ENCODE results near the gene PARK7. TPM values are rescaled to one million over a fixed set of nuclear protein-coding genes. Genes with fewer than 3 reads are reported as not detected.

PARK7 gene
- total RNA-seq, 4 donors from 2014 or later, result 93.9 to 156 (median 129) TPM

DNA sequence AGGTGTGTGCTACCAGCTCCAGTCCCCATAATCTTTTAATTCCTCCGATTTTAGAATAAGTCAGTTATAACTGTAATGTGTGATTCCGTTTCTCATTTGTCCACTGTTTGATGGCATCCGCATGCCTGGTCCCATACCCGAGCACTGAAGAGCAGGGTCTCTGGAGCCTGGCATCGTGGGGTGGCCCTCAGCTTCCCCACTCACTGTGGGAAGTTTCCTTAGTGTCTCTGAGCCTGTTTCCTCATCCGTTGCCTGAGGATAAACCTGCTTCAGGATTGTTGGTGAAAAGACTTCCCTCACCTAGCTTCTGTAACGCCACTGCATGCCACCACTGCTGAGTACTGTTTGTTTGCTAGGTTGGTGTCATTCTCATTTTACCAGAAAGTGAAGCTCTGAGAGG is 19.5 kb downstream of the PARK7 start:
- no peak for TF ChIP-seq POLR2A (IDR thresholded peaks at IDR 0.05)
- TF ChIP-seq, protein P1, sequence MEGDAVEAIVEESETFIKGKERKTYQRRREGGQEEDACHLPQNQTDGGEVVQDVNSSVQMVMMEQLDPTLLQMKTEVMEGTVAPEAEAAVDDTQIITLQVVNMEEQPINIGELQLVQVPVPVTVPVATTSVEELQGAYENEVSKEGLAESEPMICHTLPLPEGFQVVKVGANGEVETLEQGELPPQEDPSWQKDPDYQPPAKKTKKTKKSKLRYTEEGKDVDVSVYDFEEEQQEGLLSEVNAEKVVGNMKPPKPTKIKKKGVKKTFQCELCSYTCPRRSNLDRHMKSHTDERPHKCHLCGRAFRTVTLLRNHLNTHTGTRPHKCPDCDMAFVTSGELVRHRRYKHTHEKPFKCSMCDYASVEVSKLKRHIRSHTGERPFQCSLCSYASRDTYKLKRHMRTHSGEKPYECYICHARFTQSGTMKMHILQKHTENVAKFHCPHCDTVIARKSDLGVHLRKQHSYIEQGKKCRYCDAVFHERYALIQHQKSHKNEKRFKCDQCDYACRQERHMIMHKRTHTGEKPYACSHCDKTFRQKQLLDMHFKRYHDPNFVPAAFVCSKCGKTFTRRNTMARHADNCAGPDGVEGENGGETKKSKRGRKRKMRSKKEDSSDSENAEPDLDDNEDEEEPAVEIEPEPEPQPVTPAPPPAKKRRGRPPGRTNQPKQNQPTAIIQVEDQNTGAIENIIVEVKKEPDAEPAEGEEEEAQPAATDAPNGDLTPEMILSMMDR (IDR thresholded peaks at IDR 0.05), result no peak
- WGBS, 2 donors, result 76 to 78% methylated on average over 5 to 7 of the region's 7 CpGs
- peak overlapping the region in 3 of 4 donors; percentile 2 to 23 (median 10) for H3K27ac ChIP-seq

DNA sequence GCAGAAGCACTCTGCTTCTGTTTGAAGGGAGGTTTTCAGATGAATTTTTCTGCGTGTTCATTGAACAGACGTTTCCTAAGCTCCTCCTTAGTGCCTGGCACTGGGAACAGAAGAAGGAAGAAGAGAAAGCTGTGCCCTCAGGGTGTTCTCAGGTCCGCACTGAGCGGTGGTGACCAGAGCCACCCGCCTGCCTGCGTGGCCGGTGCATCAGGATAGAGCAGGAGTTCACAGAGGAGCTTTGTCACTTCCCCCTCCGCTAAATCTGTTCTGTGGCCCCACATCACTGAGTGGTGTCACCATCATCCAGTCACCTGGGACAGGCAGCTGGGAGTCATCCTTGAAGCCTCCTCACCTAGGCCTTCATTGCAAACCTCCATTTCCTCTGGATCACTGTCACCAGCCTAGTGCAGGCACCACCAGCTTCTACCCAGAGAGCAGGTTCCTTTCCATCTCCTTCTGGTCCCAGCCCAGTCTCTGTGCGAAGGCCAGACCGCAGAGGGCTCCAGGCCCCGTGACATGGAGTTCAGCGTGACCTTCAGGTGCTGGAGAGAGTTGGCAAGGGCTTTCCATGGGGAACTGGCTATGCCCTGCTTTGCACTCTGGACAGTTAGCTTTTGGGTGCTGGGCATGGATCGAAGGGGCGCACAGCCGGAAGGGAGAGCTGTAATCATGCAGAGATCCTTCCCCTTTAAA is 21.7 kb downstream of the PARK7 start:
- 79 to 85% methylated on average over 7 to 14 of the region's 15 CpGs for WGBS, 2 donors
- Histone ChIP-seq H3K27me3 (no peaks in the 10 kb centered on the region), H3K27ac (peak overlapping the region in 1 of 4 donors; percentile 30), H3K9me3 (no peaks in the 10 kb centered on the region), H3K36me3 (peaks cover 14 to 84% (median 43%) of the 10 kb centered on the region in 3 donors), H3K4me1 (peaks cover 0 to 12% (median 7%) of the 10 kb centered on the region in 3 donors), H3K4me3 (no peak overlapping the region)
- TF ChIP-seq POLR2A (IDR thresholded peaks at IDR 0.05), result no peak
- TF ChIP-seq, protein P1 (IDR thresholded peaks at IDR 0.05), result no peak
- no peak for DNase-seq
- intact Hi-C loops (cut with DNase I), result loop anchor here (10.0 kb wide), 1 partner anchor 332 kb away; the partner anchor contains the start of gene SLC45A1

More for the DNA sequence above, 19.5 kb downstream of the PARK7 start:
- H3K27me3 ChIP-seq, result no peaks in the 10 kb centered on the region
- peaks cover 0 to 23% (median 7%) of the 10 kb centered on the region in 3 donors for H3K4me1 ChIP-seq
- no peaks in the 10 kb centered on the region for H3K9me3 ChIP-seq
- no peak for DNase-seq
- H3K4me3 ChIP-seq, result no peak overlapping the region
- intact Hi-C loops (cut with DNase I), result loop anchor here (10.0 kb wide), 1 partner anchor 334 kb away; the partner anchor contains the start of gene SLC45A1
- peaks cover 14 to 89% (median 47%) of the 10 kb centered on the region in 3 donors for H3K36me3 ChIP-seq

DNA sequence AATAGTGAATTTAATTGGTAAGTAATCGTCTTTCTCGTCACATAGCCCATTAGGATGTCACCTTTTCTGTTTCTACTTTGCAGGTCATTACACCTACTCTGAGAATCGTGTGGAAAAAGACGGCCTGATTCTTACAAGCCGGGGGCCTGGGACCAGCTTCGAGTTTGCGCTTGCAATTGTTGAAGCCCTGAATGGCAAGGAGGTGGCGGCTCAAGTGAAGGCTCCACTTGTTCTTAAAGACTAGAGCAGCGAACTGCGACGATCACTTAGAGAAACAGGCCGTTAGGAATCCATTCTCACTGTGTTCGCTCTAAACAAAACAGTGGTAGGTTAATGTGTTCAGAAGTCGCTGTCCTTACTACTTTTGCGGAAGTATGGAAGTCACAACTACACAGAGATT is 23.3 kb downstream of the PARK7 start:
- Histone ChIP-seq H3K36me3 (peaks cover 14 to 68% (median 30%) of the 10 kb centered on the region in 3 donors), H3K4me1 (peaks cover 0 to 12% (median 7%) of the 10 kb centered on the region in 3 donors), H3K27ac (no peak overlapping the region), H3K4me3 (no peak overlapping the region), H3K9me3 (no peaks in the 10 kb centered on the region), H3K27me3 (no peaks in the 10 kb centered on the region)
- no peak for TF ChIP-seq POLR2A (IDR thresholded peaks at IDR 0.05)
- TF ChIP-seq, protein P1 (IDR thresholded peaks at IDR 0.05), result no peak
- WGBS, 2 donors, result 82 to 90% methylated on average over 15 of the region's 15 CpGs
- intact Hi-C loops (cut with DNase I), result loop anchor here (10.0 kb wide), 1 partner anchor 330 kb away; the partner anchor contains the start of gene SLC45A1
- DNase-seq, result no peak

DNA sequence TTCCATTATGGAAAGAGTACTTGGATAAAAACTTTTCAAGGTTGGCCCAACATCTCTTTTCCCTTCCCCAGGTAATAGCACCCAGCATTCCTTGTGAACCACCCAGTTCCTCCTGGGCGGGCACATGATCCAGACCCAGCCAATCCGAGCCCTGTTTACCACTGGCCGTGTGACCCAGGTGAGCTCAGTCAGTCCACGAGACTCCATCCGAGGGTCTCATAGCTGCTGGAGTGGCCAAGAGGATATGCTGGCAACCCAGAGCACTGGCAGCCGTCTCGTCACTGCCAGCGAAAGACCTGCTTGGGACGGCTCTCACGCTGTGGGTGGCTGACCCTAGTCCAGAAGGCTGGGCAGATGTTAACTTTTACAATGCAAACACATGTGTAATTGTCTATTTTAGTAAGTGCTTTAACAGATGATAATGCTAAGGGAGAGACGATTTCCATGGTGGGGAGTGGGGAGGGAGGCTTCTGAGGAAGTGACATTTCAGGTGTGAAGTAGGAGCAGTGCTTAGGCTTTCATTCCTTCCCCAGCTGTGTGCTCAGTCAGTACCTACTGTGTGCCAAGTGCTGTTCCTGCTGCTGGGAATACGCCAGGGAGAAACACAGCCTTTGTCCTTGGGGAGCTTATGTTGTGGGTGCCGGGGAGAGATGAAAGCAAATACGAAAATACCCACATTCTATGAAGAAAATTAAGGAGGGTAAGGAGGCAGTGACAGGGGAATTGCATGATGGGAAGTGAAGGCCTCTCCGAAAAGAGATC is 24.5 kb downstream of the PARK7 start:
- peaks cover 0 to 12% (median 7%) of the 10 kb centered on the region in 3 donors for H3K4me1 ChIP-seq
- H3K27me3 ChIP-seq, result no peaks in the 10 kb centered on the region
- H3K36me3 ChIP-seq, result peaks cover 14 to 56% (median 21%) of the 10 kb centered on the region in 3 donors
- TF ChIP-seq POLR2A (IDR thresholded peaks at IDR 0.05), result no peak
- TF ChIP-seq, protein P1 (IDR thresholded peaks at IDR 0.05), result no peak
- intact Hi-C loops (cut with DNase I), result loop anchor here (10.0 kb wide), 1 partner anchor 329 kb away; the partner anchor contains the start of gene SLC45A1
- no peaks in the 10 kb centered on the region for H3K9me3 ChIP-seq
- no peak overlapping the region for H3K27ac ChIP-seq
- no peak for DNase-seq
- 79 to 81% methylated on average over 13 to 15 of the region's 15 CpGs for WGBS, 2 donors
- H3K4me3 ChIP-seq, result no peak overlapping the region
